Epithelial cell of proximal tubule (primary cell): ENCODE results near the gene RAP1GAP. TPM values are rescaled to one million over a fixed set of nuclear protein-coding genes. Genes with fewer than 3 reads are reported as not detected.

Source experiments
- DNase-seq: peaks from one replicate; pipeline ENCODE4 v3.0.0-alpha.2; 2011; ENCODE audit warnings: low read depth
- H3K4me3 ChIP-seq: 2 replicates; pipeline ENCODE4 v1.5.1; 2011; ENCODE audit warnings: low read depth, mild to moderate bottlenecking, low read length
- total RNA-seq: library from RNA; depleted of rRNA; stranded (reverse); fragments of >200 nt; gene quantifications from 2 replicates; pipeline ENCODE4 v1.2.3, GENCODE V29; 2015
- TF ChIP-seq, protein P1 (sequence below): conservative IDR thresholded peaks from 2 replicates; pipeline ENCODE4 v1.5.1; 2012; ENCODE audit warnings: low read depth, mild to moderate bottlenecking, low read length

RAP1GAP gene
- total RNA-seq, 1 donor from 2014 or later: 2.4 TPM

GRCh38 chr1:21666576-21667320, 2.4 kb downstream of the RAP1GAP start:
- TF ChIP-seq, protein P1, sequence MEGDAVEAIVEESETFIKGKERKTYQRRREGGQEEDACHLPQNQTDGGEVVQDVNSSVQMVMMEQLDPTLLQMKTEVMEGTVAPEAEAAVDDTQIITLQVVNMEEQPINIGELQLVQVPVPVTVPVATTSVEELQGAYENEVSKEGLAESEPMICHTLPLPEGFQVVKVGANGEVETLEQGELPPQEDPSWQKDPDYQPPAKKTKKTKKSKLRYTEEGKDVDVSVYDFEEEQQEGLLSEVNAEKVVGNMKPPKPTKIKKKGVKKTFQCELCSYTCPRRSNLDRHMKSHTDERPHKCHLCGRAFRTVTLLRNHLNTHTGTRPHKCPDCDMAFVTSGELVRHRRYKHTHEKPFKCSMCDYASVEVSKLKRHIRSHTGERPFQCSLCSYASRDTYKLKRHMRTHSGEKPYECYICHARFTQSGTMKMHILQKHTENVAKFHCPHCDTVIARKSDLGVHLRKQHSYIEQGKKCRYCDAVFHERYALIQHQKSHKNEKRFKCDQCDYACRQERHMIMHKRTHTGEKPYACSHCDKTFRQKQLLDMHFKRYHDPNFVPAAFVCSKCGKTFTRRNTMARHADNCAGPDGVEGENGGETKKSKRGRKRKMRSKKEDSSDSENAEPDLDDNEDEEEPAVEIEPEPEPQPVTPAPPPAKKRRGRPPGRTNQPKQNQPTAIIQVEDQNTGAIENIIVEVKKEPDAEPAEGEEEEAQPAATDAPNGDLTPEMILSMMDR: no peak
- no peak for DNase-seq
- no peak overlapping the region for H3K4me3 ChIP-seq

DNA sequence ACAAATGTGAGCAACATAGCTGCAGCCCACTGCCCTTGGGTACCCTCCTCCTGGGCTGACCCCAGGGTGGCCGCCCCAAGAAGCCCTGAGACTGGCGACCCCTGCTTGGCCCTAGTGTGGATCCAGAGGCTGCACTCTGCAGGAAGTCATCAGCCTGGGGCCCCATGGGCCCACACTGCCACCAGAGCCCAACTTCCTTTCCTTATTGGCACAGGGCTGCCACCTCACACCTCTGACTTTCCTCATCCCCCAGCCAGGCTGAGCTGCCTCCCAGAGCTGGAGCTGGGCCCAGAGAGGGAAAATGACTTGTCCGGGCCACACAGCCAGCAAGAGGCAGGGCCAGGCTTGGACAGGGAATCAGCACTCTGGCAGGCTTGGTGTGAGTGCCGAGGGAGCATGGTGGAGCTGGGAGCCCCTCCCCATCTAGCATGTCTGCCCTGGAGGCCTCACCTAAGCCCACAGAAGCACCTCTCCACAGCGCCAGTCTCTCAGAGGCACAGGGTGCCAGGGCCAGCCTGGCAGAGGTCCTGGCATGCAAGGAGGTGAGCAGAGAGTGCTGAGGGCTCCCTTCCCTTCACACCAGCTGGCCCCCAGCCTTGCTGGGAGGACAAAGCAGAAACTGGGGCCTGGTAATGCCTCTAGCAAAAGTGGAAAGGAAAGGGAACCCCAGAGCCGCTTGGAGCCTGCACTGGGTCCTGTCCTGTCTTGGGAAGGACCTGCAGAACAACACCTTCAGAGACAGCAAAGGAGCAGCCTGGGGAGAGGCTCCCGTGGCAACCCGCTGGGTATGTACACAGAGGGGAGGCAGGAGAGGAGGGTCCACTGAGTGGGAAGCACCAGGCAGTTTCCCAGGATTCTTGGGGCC, 3.2 kb downstream of the RAP1GAP start:
- no peak for DNase-seq
- no peak overlapping the region for H3K4me3 ChIP-seq
- TF ChIP-seq, protein P1: no peak

DNA sequence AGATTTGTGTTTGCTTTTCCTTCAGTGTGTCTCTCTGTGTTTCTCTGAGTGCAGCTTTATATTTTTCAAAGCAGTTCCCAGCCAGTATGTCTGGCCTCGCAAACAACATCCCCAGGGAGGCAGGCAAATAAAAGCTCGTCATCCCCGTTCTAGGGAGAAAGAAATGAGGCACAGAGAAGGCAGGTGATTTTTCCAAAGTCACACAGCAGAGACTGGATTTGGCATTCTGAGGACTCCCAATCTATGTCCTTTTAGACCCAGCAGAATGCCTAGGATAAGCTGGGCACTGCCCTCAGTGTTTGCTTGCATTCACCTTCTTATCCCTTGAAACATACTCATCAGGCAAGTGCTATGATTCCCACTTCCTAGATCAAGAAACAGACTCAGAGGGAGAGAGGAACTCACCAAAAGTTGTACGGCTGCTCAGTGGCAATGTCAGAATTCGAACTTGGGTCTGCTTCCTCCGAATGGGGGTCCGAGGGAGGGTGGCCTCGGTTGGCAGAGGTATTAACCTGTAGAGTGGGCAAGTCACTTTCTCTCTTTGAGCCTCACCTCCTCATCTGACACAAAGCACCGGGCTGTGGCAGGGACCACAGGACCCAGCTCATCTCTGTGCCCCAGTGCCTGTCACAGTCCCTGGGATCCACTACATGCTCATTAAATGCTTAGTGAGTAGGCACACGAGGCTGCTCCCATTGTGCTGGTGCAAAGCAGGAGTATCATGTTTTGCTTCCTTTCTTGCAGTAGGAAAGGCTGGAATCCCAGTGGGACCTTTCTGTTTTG, 4.2 kb downstream of the RAP1GAP start:
- H3K4me3 ChIP-seq: no peak overlapping the region
- TF ChIP-seq, protein P1: no peak
- DNase-seq: no peak

GRCh38 chr1:21663951-21664805, 5.0 kb downstream of the RAP1GAP start:
- DNase-seq: no peak
- TF ChIP-seq, protein P1: no peak
- H3K4me3 ChIP-seq: no peak overlapping the region

GRCh38 chr1:21663248-21663950, 5.8 kb downstream of the RAP1GAP start:
- no peak for DNase-seq
- TF ChIP-seq, protein P1: no peak

More at GRCh38 chr1:21663248-21663950, 5.8 kb downstream of the RAP1GAP start:
- no peak overlapping the region for H3K4me3 ChIP-seq
